Lung microvascular endothelial cell (primary cell): Measurements from ENCODE around the gene KCNK6. TPM values are rescaled to one million over a fixed set of nuclear protein-coding genes. Genes with fewer than 3 reads are reported as not detected.

ENCODE experiments used
- DNase-seq, 2 donors: peaks; one replicate each; pipeline versions ENCODE4 v3.0.0 to v3.0.0-alpha.2; 2010; ENCODE audit warnings: low read depth in 2 of 2
- total RNA-seq: library from RNA; depleted of rRNA; stranded (reverse); fragments of >200 nt; gene quantifications from 2 replicates; pipeline ENCODE4 v1.2.1, GENCODE V29; 2014

KCNK6 gene
- total RNA-seq, 1 donor from 2014 or later, result 5.4 TPM

DNA sequence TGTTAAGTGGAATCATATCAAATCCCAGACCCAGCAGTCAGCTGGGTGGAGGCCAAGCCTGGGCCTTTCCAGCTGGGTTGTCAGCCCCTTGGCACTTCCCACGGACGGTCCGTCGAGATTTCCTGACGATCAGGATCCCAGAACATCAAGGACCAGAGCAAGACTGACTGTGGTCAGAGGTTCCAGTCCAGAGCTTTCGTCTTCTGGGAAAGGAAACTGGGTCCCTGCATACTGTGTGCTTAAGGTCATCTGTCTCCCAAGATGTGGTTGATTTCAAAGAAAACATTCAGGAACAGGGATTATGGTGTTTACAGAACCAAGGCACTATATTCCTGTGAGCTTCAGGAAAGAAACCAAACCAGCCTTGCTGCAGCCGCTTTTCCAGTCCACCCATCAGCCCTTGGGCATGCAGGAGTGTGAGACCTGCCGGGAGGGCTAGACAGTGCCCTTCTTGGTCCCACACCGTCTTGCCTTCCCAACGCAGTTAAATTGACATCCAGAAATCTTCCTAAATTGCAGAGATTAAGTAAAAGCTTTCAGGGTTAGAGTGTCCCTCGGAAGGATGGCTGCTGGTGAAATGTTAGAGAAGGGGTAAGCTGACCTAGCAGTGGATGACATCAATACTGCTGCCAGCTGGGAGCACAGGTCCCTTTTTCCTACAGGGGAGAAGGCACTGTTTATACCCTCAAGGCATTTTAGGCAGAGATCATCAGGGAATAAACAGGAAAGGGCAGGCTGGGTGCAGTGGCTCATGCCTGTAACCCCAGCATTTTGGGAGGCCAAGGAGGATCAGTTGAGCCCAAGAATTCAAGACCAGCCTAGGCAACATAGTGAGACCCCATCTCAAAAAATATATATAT lies 20.6 kb upstream of the KCNK6 start:
- peak in 1 of 2 donors; percentile 66 for DNase-seq

DNA sequence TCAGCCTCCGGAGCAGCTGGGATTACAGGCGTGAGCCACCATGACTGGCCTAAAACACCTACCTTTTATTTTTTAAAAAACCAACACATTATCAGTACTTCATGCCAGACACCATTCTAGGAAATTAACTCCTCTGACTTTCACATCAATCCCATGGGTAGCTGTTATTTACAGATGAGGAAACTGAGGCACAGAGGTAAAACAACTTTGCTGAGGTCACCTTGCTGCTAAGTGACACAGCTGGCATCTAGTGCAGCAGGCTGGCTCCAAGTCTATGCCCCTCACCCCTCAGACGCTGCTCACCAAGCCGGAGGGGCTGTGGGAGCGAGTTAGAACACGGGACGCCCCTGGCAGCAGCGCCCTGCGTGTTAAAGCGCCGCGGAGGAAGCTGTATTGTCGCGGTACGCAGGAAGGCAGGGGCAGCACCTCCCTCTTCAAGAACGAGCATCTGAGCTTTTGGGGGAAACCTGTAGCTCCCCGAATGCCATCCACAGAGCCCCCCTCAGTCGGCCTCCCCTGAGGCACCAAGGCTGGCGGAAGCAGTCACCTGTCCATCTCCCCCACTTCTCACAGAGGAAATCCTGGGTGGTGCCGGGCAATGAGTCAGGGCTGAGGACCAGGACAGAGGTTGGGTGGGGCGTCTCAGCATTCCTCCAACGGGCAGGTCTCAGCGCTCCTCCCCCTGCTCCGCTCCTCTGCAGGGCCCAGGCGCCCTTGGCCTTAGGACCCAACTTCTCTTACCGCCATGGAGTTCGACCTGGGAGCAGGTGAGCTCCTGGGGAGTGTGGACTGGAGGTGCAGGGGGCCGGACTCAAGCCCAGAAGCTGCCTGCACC lies 15.9 kb upstream of the KCNK6 start, which contains the start of gene C19orf33:
C19orf33 (plus strand) TSS at position 735 of the 835 bp plus-strand sequence; CDS start at position 746, 11 bp downstream.
- DNase-seq, result peak in 1 of 2 donors; percentile 49

- no peak for DNase-seq
Measured at GRCh38 chr19:38304352-38304865, 15.2 kb upstream of the KCNK6 start.

DNA sequence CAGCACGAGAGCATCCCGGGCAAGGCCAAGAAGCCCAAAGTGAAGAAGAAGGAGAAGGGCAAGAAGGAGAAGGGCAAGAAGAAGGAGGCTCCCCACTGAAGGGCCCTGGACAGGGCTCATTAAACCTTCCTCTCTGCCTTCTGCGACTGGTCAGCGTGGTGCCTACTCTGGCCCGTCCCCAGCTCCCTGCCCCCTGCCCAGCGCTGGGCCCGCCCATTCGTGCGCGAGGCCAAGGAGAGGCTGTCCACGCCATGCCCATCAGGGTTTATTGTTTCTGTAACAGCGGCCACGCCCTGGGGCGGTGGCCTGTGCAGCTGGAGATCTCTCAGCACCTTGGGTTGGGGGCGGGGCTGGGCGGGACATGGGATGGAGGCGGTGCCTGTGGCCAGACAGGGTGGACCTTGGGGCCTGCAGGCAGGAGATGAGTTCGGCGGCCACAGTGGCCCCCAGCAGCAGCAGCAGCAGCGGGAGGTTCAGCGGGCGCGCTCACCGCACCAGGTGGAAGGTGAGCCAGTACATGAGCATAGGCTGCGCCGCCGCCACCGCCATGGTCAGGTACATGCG lies 14.7 kb upstream of the KCNK6 start:
- DNase-seq, result peak; percentile 70 to 85

- DNase-seq, result no peak
Measured at GRCh38 chr19:38306236-38306635, 13.4 kb upstream of the KCNK6 start.

DNA sequence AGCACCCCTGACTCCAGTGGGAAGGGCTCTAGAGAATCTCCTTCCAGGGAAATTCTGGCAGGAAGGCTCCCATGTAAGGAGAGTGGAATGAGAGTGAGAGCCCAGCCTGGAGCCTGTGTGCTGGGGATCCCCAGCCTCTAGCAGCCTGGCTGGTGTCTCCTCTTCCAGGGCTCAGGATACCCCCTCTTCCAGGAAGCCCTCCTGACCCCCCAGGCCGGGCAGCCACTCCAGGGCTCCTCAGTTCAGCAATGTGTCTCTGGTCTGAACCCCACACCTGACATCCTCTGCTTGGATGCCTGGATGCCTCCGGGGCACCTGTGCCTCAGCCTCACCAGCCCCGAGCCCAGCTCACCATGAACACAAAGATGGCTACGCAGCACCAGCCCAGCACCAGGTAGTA lies 12.6 kb upstream of the KCNK6 start:
- no peak for DNase-seq

GRCh38 chr19:38307597-38307996 lies 12.0 kb upstream of the KCNK6 start:
- no peak for DNase-seq

- DNase-seq, result no peak
Measured at GRCh38 chr19:38308006-38308766, 11.5 kb upstream of the KCNK6 start.

DNA sequence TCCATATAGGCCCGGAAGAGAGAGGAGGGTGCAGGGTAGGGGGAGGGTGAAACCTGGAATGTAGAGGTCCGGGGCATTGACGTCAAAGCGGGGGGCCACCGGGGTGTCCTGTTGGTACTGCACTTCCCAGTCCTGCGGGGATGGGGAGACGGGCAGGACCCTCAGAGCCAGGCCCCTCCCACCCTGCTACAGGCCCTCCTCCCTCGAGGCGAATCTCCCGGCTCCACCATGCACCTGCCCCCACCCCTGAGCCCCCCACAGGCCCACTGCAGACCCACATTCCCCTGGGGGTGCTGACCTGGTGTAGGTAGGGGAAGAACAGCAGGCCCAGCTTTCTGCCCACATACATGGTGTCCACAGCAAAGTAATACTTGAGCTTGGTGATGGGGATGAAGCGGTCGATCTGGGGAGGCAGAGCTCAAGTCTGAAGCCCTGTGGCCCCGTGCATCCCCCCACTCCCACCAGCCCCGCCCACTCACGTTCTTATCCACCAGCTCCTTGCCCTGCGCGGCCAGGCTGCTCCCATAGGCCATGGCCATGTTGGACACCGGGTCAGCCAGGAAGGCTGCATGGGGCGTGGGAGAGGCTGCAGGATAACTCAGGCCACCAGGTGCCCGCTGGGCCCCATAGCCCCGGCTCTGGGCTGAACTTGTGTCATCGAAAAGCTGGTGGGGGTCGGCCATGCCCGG lies 10.6 kb upstream of the KCNK6 start:
- DNase-seq, result no peak

DNA sequence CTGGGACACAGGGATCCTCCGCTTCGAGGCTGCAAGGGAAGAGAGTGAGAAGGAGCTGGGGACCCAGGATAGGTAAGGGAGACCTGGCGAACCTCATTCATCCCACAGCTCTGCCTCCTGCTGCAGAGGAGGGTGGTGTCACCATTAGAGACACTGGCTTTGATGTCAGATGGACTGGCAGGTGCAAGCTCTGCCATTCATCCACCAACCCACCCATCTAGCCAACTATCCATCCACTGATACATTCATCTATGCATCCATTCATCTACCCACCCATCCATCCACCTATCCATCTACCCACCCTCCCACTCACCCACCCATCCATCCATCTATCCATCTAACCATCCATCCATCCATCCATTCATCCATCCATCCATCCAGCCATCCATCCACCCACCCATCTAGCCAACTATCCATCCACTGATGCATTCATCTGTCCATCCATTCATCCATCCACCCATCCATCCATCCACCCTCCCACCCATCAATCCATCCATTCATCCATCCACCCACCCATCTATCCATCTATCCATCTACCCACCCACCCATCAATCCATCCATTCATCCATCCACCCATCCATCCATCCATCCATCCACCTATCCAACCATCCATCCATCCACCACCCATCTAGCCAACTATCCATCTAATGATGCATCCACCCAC lies 9.9 kb upstream of the KCNK6 start:
- DNase-seq, result no peak

GRCh38 chr19:38310279-38310670 lies 9.4 kb upstream of the KCNK6 start:
- DNase-seq, result no peak

GRCh38 chr19:38310986-38311385 lies 8.7 kb upstream of the KCNK6 start:
- DNase-seq, result no peak

GRCh38 chr19:38315657-38316476 lies 3.8 kb upstream of the KCNK6 start, which contains the start of gene YIF1B:
TSS of gene YIF1B (minus strand) at chr19:38315947. CDS start at chr19:38315917, 30 bp downstream.
- peak; percentile 97 to 98 for DNase-seq

GRCh38 chr19:38316477-38317067 lies 3.1 kb upstream of the KCNK6 start:
- no peak for DNase-seq

DNA sequence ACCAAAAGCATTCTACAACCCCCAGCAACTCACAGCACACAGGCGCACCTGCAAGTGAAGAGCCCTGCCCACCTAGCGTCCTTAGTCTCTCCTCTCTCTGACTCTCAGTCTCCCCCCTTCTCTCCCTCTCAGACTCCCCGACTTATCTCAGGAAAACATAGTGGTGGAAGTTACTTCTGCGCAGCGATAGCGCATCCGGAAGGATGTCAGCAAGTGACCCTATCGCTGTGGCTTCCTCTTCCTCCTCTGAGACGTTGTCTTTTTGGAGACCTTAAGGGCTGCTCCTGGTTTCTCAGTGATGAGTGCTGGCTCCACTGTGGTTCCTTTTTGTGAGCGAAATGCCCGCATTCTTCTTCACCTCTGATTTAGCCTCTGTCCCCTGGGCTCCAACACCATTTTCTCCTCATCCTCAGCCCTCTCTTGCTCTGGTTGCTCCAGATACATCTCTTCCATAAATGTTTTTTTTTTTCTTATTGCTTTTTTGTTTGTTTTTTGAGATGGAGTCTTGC lies 2.5 kb upstream of the KCNK6 start:
- DNase-seq, result peak in 1 of 2 donors; percentile 24

DNA sequence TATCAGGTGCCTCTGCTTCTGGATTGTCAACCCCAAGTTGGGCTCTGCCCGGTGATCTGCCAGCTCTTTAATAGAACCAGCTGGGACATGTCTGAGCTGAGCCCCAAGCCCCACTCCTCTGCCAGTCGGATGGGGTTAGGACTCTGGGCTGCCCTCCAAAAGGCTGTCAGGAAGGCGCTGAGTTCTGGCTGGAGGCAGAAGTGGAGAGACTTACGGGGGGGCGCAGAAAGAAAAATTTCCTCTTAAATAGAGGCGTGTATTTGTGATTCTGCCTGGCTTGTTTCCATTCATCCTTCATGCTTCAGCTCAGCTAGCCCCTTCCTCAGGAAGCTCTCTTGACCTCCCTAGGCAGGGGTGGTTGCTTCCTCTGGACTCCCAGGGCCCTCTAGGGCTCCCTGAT lies 985 bp upstream of the KCNK6 start:
- DNase-seq, result peak in 1 of 2 donors; percentile 9

GRCh38 chr19:38320969-38321339 lies 1.3 kb downstream of the KCNK6 start:
- DNase-seq, result no peak

DNA sequence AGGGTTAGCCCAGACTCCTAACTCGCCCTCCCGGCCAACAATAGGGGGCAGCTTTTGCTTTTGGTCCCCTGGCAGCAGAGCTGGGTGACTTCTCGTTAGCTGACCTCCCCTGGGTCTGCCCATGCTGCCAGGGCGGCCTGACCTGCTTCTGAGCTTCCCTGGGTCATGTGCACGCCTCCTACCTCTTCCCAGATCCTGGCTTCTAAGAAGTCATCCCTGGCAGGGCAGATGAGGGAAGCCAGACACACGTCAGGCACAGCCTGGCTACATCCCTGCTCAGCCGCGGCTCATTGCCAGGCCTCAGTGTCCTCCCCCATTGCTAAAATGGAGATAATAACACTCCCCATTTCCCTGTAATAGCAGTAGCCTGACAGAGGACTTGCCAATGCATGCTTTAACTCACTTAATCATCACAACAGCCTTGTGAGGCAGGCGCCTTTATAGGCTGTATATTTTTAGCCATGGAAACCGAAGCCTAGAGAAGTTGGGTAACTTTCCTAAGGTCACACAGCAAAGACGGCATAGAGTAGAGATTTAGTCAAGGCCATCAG lies 2.1 kb downstream of the KCNK6 start:
- DNase-seq, result no peak
